SHP77 (cell line): ENCODE data around the gene RAB3D.
"Not testable (repeated sequence)": the region's sequence is repeated elsewhere in the genome, so short reads cannot be mapped to it uniquely, and the experiment has no call there.

Source experiments
- DNase-seq, 2 experiments: peaks; one replicate each; lab custom pipeline; 2025; lab: John Stamatoyannopoulos, UW

The RAB3D gene

GRCh38 chr19:11365557-11366117 is 26.2 kb upstream of the RAB3D start:
- DNase-seq: no peak

- DNase-seq: no peak
These were observed 25.5 kb upstream of the RAB3D start for GRCh38 chr19:11364935-11365334.

GRCh38 chr19:11364296-11364904 is 24.9 kb upstream of the RAB3D start:
- DNase-seq: no peak

GRCh38 chr19:11363881-11364280 is 24.4 kb upstream of the RAB3D start:
- DNase-seq: no peak

- DNase-seq: no peak
These were observed 22.6 kb upstream of the RAB3D start for GRCh38 chr19:11361771-11362731.

GRCh38 chr19:11361037-11361770 is 21.7 kb upstream of the RAB3D start:
- no peak for DNase-seq

- DNase-seq: no peak
These were observed 20.0 kb upstream of the RAB3D start for GRCh38 chr19:11359421-11359820.

GRCh38 chr19:11356676-11357550 is 17.5 kb upstream of the RAB3D start:
- no peak for DNase-seq

- DNase-seq: no peak
These were observed 16.6 kb upstream of the RAB3D start for GRCh38 chr19:11356074-11356397.

- DNase-seq: peak; percentile 60 to 83
These were observed 16.0 kb upstream of the RAB3D start, which contains the start of gene PLPPR2 for GRCh38 chr19:11355160-11356073. TSS of gene PLPPR2 (plus strand) at chr19:11355432. CDS start at chr19:11357674, 2,242 bp downstream.

- DNase-seq: not testable (repeated sequence)
These were observed 14.6 kb upstream of the RAB3D start for GRCh38 chr19:11354102-11354501.

- no peak for DNase-seq
These were observed 9.7 kb upstream of the RAB3D start for GRCh38 chr19:11349171-11349570.

GRCh38 chr19:11347546-11348039 is 8.1 kb upstream of the RAB3D start:
- DNase-seq: no peak

- DNase-seq: peak; percentile 99
These were observed 6.9 kb upstream of the RAB3D start, which contains the start of the genes CCDC159 and TMEM205 for GRCh38 chr19:11346104-11346940. TSS of gene CCDC159 (plus strand) at chr19:11346519. CDS start at chr19:11346607, 88 bp downstream. TSS of gene TMEM205 (minus strand) at chr19:11346268. CDS start at chr19:11345619, 649 bp downstream.

GRCh38 chr19:11345122-11345803 is 5.8 kb upstream of the RAB3D start:
- DNase-seq: no peak

GRCh38 chr19:11342429-11342828 is 3.0 kb upstream of the RAB3D start:
- no peak for DNase-seq

- DNase-seq: not testable (repeated sequence)
These were observed 626 bp upstream of the RAB3D start for GRCh38 chr19:11340099-11340467.

GRCh38 chr19:11338569-11339253 is 746 bp downstream of the RAB3D start:
- DNase-seq: no peak
